Heart left ventricle (tissue), 16 donors: ENCODE measurements around the gene LRRC3. TPM values are rescaled to one million over a fixed set of nuclear protein-coding genes. Genes with fewer than 3 reads are reported as not detected.
A peak's percentile ranks its signal among the peaks of the same experiment; 100 is the strongest.

Experiments used
- ATAC-seq, 4 donors: fragments of 200-7000 bp; cut with Tn5 transposase; one replicate each; pipeline ENCODE4 v1.9.1; 2020 to 2022; ENCODE audit warnings: moderate library complexity in 4 of 4, mild to moderate bottlenecking in 3 of 4, moderate number of reproducible peaks in 1 of 4
- DNase-seq, 5 donors: peaks; one replicate each; pipeline ENCODE4 v3.0.0-alpha.2; 2020
- H3K27ac ChIP-seq, 12 donors: fragments of 200-600 bp; sonication (generic) in 4 of 12; one replicate each; pipeline versions ENCODE4 v1.5.0 to v1.8.0; 2016 to 2022; ENCODE audit warnings: mild to moderate bottlenecking in 2 of 12
- H3K27me3 ChIP-seq, 9 donors: fragments of 200-600 bp; sonication (generic) in 2 of 9; one replicate each; pipeline versions ENCODE4 v1.5.1 to v1.8.0; 2016 to 2022; ENCODE audit warnings: mild to moderate bottlenecking in 3 of 9
- H3K36me3 ChIP-seq, 9 donors: fragments of 200-600 bp; sonication (generic) in 2 of 9; one replicate each; pipeline versions ENCODE4 v1.5.0 to v1.8.0; 2018 to 2022; ENCODE audit warnings: mild to moderate bottlenecking in 2 of 9
- H3K4me1 ChIP-seq, 12 donors: fragments of 200-600 bp; sonication (generic) in 4 of 12; one replicate each; pipeline versions ENCODE4 v1.5.0 to v1.8.0; 2016 to 2022; ENCODE audit warnings: mild to moderate bottlenecking in 3 of 12
- H3K4me3 ChIP-seq, 12 donors: fragments of 200-600 bp; sonication (generic) in 4 of 12; one replicate each; pipeline versions ENCODE4 v1.5.0 to v1.8.0; 2017 to 2022; ENCODE audit warnings: mild to moderate bottlenecking in 9 of 12, moderate library complexity in 4 of 12
- H3K9me3 ChIP-seq, 12 donors: fragments of 200-600 bp; sonication (generic) in 4 of 12; one replicate each; pipeline versions ENCODE4 v1.5.0 to v1.8.0; 2016 to 2022; ENCODE audit warnings: mild to moderate bottlenecking in 1 of 12
- POLR2A ChIP-seq, 2 donors: fragments of 450-650 bp; IDR thresholded peaks; one replicate each; pipeline ENCODE4 v1.6.1; 2017; ENCODE audit warnings: antibody characterized with exemption in 2 of 2, mild to moderate bottlenecking in 2 of 2, moderate library complexity in 2 of 2
- WGBS, 4 donors: extraction: QIAGEN DNeasy Blood & Tissue Kit in 2 of 4; methylation state at CpG; one replicate each; pipeline versions ENCODE4 v1.1.5 to v1.1.7; 2013 to 2018; 5-methylcytosine and 5-hydroxymethylcytosine counted together
- intact Hi-C, 10 donors: fragments of 100-400 bp; cut with DNase I; formaldehyde crosslinking; loops; one replicate each; pipeline versions ENCODE4 v1.11.1 to v1.14.2; 2022
- long read RNA-seq, 3 donors: library from polyadenylated mRNA; unstranded; transcript quantifications; one replicate each; pipeline ENCODE4 v2.0.0, GENCODE V29; 2020 to 2021
- polyA plus RNA-seq, 2 donors: library from polyadenylated mRNA; stranded (reverse); fragments of 200-250 nt; gene quantifications; one replicate each; pipeline ENCODE4 v1.2.3, GENCODE V29; 2013
- total RNA-seq, 9 donors: library from RNA; depleted of rRNA in 2 of 9; stranded (reverse); fragments of >200 nt in 2 of 9; fragmentation: NEBNext Ultra II Directional in 3 of 9; extraction: Animal tissue kit (Norgen Biotek cat#: 25700) in 3 of 9; gene quantifications; one replicate each; pipeline versions ENCODE4 v1.1.0 to v1.2.4, GENCODE V29; 2016 to 2023
- TF ChIP-seq, protein P1 (sequence below), 12 donors: fragments of 200-600 bp; sonication (generic) in 4 of 12; IDR thresholded peaks; one replicate each; pipeline versions ENCODE4 v1.5.0 to v1.8.0; 2018 to 2022; ENCODE audit warnings: antibody characterized with exemption in 12 of 12, mild to moderate bottlenecking in 5 of 12
- donor health status: ischemic (EF 13 %, LVEDD 7.1; RV severe dilation, severe dysfunction).
- donor health status: healthy with polysubstance abuse.
- donor health status: DM: no; HTN: yes; CAD: no.
- donor health status: DM: no; HTN: no; CAD: no.
- donor health status: ischemic (EF 25% LVEDD 6.9; RV normal size, moderate dysfunction).
- donor health status: ischemic (EF 25% LVEDD 5.7; RV mildly dilated, moderate dysfunction).
- donor health status: healthy.
- donor health status: DM: yes; HTN: yes; CAD: no.
- donor health status: ischemic (EF 35%, LVEDD 5.7; RV mildly dilated, moderate dysfunction).
- donor health status: nonischemic (EF 11% LVEDD 7.7; RV severe dilation, severe dysfunction).
- donor health status: DM: yes; HTN: yes; CAD: no.
- donor health status: PGD.
- donor health status: ischemic (EF 29% LVEDD 5.4; RV normal size, mild dysfunction).
- donor health status: nonischemic (EF 23%, LVEDD 6.1; RV moderate dilation, normal function).

Gene LRRC3, protein sequence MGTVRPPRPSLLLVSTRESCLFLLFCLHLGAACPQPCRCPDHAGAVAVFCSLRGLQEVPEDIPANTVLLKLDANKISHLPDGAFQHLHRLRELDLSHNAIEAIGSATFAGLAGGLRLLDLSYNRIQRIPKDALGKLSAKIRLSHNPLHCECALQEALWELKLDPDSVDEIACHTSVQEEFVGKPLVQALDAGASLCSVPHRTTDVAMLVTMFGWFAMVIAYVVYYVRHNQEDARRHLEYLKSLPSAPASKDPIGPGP
- total RNA-seq = 1 to 10 TPM; 1.7 to 5.3 (median 2.3) TPM
- polyA plus RNA-seq = 1 to 10 TPM; 1.4 to 5.8 TPM
- long read RNA-seq, donor 1, full-length matches to known transcripts = 1 of 6 reads
- long read RNA-seq, donor 1, partial matches to known transcripts = 1 of 6 reads
- long read RNA-seq, donor 1, other reads (novel, unspliced or antisense) = 4 of 6 reads
- long read RNA-seq, donor 2, partial matches to known transcripts = 0 of 7 reads
- long read RNA-seq, donor 2, other reads (novel, unspliced or antisense) = 7 of 7 reads
- long read RNA-seq, donor 3, full-length matches to known transcripts = 3 of 7 reads
- long read RNA-seq, donor 3, partial matches to known transcripts = 0 of 7 reads
- long read RNA-seq, donor 3, other reads (novel, unspliced or antisense) = 4 of 7 reads

DNA sequence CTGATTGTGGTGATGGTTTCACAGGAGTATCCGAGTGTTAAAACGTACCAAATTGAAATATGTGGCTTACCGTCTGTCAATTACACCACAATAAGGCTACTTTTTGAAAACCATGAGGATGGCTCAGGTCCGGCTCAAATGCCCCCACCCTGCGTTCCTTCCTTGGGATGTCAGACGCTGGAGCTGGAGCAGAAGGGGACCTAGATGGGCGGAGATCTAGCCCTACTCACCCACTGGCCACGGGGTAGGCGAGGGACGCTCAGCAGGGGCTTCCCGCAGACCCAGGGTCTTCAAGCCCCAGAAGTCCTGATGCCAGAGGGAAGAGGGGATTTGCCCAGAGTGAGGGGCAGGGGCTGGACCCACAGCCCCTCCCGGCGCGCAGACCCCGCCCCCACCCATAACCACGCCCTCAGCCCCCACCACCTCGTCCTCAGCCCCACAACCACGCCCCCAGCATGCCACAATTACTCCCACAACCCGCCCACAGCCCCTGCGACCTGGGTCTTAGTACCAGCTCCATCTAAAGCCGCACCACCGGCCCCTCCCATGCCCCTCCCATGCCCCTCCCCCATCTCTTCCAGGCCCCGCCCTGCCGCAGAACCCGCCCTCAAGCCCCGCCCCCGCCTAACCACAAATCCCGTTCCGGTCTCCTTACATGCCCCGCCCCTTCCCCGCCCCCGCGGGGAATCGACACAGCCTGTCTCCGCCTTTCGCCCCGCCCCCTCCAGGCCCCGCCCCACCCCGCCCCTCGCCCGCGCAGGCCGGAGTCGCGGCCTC lies at the start of gene LRRC3:
TSS of gene LRRC3 (plus strand) at position 764 of the 777 bp plus-strand sequence. CDS start 1,135 bp downstream, outside the sequence.
- DNase-seq (peak; percentile 85 to 95 (median 93)), ATAC-seq (peak; percentile 58 to 92 (median 88))
- Histone ChIP-seq H3K36me3 (no peaks in the 10 kb centered on the region), H3K4me3 (peak within 1 kb of the TSS; percentile 63 to 96 (median 80)), H3K9me3 (peaks cover 0 to 20% (median 2%) of the 10 kb centered on the region in 12 donors), H3K4me1 (peaks cover 0 to 17% (median 5%) of the 10 kb centered on the region in 12 donors), H3K27ac (peak within 1 kb of the TSS in 7 of 12 donors; percentile 17 to 85 (median 47)), H3K27me3 (peaks cover 0 to 8% (median 0%) of the 10 kb centered on the region in 9 donors)
- TF ChIP-seq, protein P1, sequence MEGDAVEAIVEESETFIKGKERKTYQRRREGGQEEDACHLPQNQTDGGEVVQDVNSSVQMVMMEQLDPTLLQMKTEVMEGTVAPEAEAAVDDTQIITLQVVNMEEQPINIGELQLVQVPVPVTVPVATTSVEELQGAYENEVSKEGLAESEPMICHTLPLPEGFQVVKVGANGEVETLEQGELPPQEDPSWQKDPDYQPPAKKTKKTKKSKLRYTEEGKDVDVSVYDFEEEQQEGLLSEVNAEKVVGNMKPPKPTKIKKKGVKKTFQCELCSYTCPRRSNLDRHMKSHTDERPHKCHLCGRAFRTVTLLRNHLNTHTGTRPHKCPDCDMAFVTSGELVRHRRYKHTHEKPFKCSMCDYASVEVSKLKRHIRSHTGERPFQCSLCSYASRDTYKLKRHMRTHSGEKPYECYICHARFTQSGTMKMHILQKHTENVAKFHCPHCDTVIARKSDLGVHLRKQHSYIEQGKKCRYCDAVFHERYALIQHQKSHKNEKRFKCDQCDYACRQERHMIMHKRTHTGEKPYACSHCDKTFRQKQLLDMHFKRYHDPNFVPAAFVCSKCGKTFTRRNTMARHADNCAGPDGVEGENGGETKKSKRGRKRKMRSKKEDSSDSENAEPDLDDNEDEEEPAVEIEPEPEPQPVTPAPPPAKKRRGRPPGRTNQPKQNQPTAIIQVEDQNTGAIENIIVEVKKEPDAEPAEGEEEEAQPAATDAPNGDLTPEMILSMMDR (IDR thresholded peaks at IDR 0.05) = no peak
- no peak for TF ChIP-seq POLR2A (IDR thresholded peaks at IDR 0.05)
- 4 to 10% (median 7%) methylated on average over 19 to 45 of the region's 45 CpGs for WGBS, 4 donors
- intact Hi-C loops = loop anchor here in 5 of 10 donors (2.0 to 10.0 kb wide), 4 partner anchors 16 to 120 kb away; partner anchors contain the start of gene CFAP410 (in 1 of the 5)

DNA sequence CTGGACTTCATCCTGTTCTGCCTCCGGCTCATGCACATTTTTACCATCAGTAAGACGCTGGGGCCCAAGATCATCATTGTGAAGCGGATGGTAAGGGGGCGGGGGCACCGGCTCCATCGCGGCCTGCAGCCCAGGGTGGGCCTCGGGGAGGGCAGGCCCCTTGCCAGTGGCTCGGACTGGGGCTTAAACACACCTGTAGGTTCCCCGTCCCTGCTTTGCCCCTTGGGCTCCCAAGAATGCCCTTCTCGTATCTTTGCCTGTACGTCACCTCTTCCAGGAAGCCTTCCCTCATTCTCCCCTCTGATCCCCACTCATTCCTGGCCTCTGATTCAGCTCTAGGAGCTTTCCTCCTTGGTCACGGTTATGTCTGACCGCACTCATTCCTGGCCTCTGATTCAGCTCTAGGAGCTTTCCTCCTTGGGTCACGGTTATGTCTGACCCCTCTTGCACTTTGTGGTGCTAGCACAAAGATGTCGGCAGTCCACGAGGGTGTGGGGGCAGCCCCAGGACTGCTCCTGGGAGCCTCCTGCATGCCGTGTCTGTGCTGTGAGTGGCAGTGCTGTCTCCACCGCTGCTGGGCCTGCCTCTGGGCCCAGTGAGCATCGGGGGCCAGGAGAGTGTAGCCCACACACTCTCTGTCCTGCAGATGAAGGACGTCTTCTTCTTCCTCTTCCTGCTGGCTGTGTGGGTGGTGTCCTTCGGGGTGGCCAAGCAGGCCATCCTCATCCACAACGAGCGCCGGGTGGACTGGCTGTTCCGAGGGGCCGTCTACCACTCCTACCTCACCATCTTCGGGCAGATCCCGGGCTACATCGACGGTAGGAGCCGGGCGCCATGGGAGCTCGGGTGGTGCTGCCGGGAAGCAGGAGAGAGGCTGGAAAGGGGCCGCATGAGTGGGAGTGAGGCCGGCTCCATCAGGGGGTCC lies 49.1 kb upstream of the LRRC3 start:
- intact Hi-C loops = no loop called here
- WGBS, 4 donors = 82 to 92% (median 86%) methylated on average over 30 to 37 of the region's 37 CpGs
- TF ChIP-seq POLR2A (IDR thresholded peaks at IDR 0.05) = no peak
- TF ChIP-seq, protein P1 (IDR thresholded peaks at IDR 0.05) = no peak
- Histone ChIP-seq H3K4me1 (no peaks in the 10 kb centered on the region), H3K27me3 (no peaks in the 10 kb centered on the region), H3K9me3 (peaks cover 0 to under 1% (median 0%) of the 10 kb centered on the region in 12 donors), H3K36me3 (peaks cover 0 to 40% (median 0%) of the 10 kb centered on the region in 9 donors), H3K27ac (no peak overlapping the region), H3K4me3 (no peak overlapping the region)
- ATAC-seq = no peak
- DNase-seq = no peak

DNA sequence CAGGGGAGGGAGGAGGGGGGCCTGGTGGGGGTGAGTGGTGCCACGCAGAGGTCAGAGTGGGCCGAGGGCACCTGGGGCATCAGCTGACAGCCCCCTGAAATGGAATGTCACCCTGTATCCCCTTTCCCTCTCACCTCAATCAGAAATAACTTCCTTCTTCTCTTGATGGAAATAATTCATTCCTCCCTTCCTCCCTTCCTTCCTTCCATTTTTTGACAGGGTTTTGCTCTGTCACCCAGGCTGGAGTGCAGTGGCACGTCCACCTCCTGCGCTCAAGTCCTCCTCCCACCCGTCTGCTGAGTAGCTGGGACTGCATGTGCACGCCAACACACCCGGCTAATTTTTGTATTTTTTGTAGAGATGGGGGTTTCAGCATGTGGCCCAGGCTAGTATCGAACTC lies 48.4 kb upstream of the LRRC3 start:
- no peak for ATAC-seq
- WGBS, 4 donors = 81 to 94% (median 84%) methylated on average over 8 of the region's 8 CpGs
- TF ChIP-seq, protein P1 (IDR thresholded peaks at IDR 0.05) = no peak
- no peak for TF ChIP-seq POLR2A (IDR thresholded peaks at IDR 0.05)
- DNase-seq = no peak
- Histone ChIP-seq H3K4me3 (no peak overlapping the region), H3K36me3 (peaks cover 0 to 33% (median 0%) of the 10 kb centered on the region in 9 donors), H3K9me3 (peaks cover 0 to 7% (median 0%) of the 10 kb centered on the region in 12 donors), H3K27ac (no peak overlapping the region), H3K27me3 (no peaks in the 10 kb centered on the region), H3K4me1 (no peaks in the 10 kb centered on the region)
- intact Hi-C loops = no loop called here
